GM21360 (cell line): ENCODE measurements around the gene COA4.
A peak's percentile ranks its signal among the peaks of the same experiment; 100 is the strongest.
"Not testable (repeated sequence)": the region's sequence is repeated elsewhere in the genome, so short reads cannot be mapped to it uniquely, and the experiment has no call there.

ENCODE experiments used
- ATAC-seq: cut with Tn5 transposase; IDR thresholded peaks from one replicate; pipeline ENCODE4 v1.9.1; 2021; ENCODE audit warnings: mild to moderate bottlenecking, moderate library complexity; ENCODE audit not compliant: unreplicated experiment

Gene COA4

GRCh38 chr11:73876424-73877310 lies at the start of gene COA4, which contains the start of gene PAAF1:
Gene COA4 (minus strand): TSS chr11:73876846. CDS start chr11:73873378, 3,468 bp downstream.
Gene PAAF1 (plus strand): TSS chr11:73876999. CDS start chr11:73877022, 23 bp downstream.
- peak; percentile 94 for ATAC-seq

- no peak for ATAC-seq
Measured at GRCh38 chr11:73921180-73921579, 44.5 kb upstream of the COA4 start.

GRCh38 chr11:73916435-73916834 lies 39.8 kb upstream of the COA4 start:
- ATAC-seq, result no peak

GRCh38 chr11:73914284-73914683 lies 37.6 kb upstream of the COA4 start:
- ATAC-seq, result no peak

GRCh38 chr11:73913472-73913871 lies 36.8 kb upstream of the COA4 start:
- no peak for ATAC-seq

GRCh38 chr11:73912026-73912425 lies 35.4 kb upstream of the COA4 start:
- no peak for ATAC-seq

- ATAC-seq, result no peak
Measured at GRCh38 chr11:73907191-73907590, 30.5 kb upstream of the COA4 start.

GRCh38 chr11:73902303-73902702 lies 25.7 kb upstream of the COA4 start:
- no peak for ATAC-seq

- ATAC-seq, result no peak
Measured at GRCh38 chr11:73894725-73895335, 18.2 kb upstream of the COA4 start.

GRCh38 chr11:73893041-73893440 lies 16.4 kb upstream of the COA4 start:
- ATAC-seq, result no peak

GRCh38 chr11:73889536-73889935 lies 12.9 kb upstream of the COA4 start:
- no peak for ATAC-seq

GRCh38 chr11:73889019-73889418 lies 12.4 kb upstream of the COA4 start:
- no peak for ATAC-seq

GRCh38 chr11:73888244-73888643 lies 11.6 kb upstream of the COA4 start:
- ATAC-seq, result no peak

- no peak for ATAC-seq
Measured at GRCh38 chr11:73883856-73884255, 7.2 kb upstream of the COA4 start.

- not testable (repeated sequence) for ATAC-seq
Measured at GRCh38 chr11:73880449-73880848, 3.8 kb upstream of the COA4 start.

- no peak for ATAC-seq
Measured at GRCh38 chr11:73878771-73879170, 2.1 kb upstream of the COA4 start.

- ATAC-seq, result no peak
Measured at GRCh38 chr11:73875840-73876239, 806 bp downstream of the COA4 start.

GRCh38 chr11:73875380-73875779 lies 1.3 kb downstream of the COA4 start:
- ATAC-seq, result no peak

GRCh38 chr11:73872749-73873357 lies 3.8 kb downstream of the COA4 start:
- no peak for ATAC-seq

- no peak for ATAC-seq
Measured at GRCh38 chr11:73870261-73870660, 6.4 kb downstream of the COA4 start.

- no peak for ATAC-seq
Measured at GRCh38 chr11:73869332-73869949, 7.2 kb downstream of the COA4 start.
